ENCODE results near the gene NTNG1. TPM values are rescaled to one million over a fixed set of nuclear protein-coding genes. Genes with fewer than 3 reads are reported as not detected.

The NTNG1 gene
- total RNA-seq, 2 experiments from 2014 or later = not detected

GRCh38 chr1:107272321-107272720 lies 131.5 kb downstream of the NTNG1 start:
- Histone ChIP-seq H3K4me1 (ENCODE audit: insufficient read depth, low read length) (no peaks in the 10 kb centered on the region), H3K9me3 (ENCODE audit: control insufficient read depth in 1 of 2, insufficient read depth in 1 of 2, low read length in 2 of 2) (no peaks in the 10 kb centered on the region), H3K4me3 (ENCODE audit: low read length) (no peak overlapping the region), H3K36me3 (ENCODE audit: insufficient read depth, low read length) (no peaks in the 10 kb centered on the region), H3K27me3 (ENCODE audit: control insufficient read depth in 1 of 2, insufficient read depth in 2 of 2, low read length in 2 of 2) (no peaks in the 10 kb centered on the region), H3K27ac (ENCODE audit: low read depth in 1 of 2, low read length in 2 of 2) (no peak overlapping the region)
- ATAC-seq (ENCODE audit: poor library complexity) (no peak), DNase-seq (no peak)
- TF ChIP-seq CTCF (IDR thresholded peaks at IDR 0.05) = no peak
- Mint-ChIP-seq H3K27me3 (no peaks in the 10 kb centered on the region), H3K27ac (no peak overlapping the region), H3K4me1 (ENCODE audit: low read depth) (no peaks in the 10 kb centered on the region), H3K4me3 (no peak overlapping the region), H3K9me3 (no peaks in the 10 kb centered on the region), H3K36me3 (ENCODE audit: low read depth) (no peaks in the 10 kb centered on the region)
- ChIA-PET CTCF (no interaction called here), POLR2A (no interaction called here)
- intact Hi-C loops (cut with DNase I, micrococcal nuclease) = no loop called here

DNA sequence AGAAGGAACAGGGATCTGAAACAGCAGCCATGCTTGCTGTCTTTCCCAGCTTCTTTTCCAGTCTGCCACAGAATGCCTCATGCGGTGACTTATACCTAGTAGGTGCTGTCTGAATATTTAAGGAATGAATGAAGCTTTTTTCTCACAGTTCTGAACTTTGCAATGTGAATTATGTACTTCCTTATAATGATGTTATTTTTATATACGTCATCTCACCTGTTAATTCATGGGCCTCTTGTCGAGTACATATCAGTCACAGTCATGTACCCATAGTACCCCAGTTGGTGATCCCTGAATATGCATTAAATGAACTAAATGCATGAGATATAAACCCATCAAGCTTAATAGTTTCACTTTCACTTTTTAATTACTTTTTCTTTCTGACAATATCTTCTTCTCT lies 132.7 kb downstream of the NTNG1 start:
- Histone ChIP-seq H3K27me3 (ENCODE audit: control insufficient read depth in 1 of 2, insufficient read depth in 2 of 2, low read length in 2 of 2) (no peaks in the 10 kb centered on the region), H3K9me3 (ENCODE audit: control insufficient read depth in 1 of 2, insufficient read depth in 1 of 2, low read length in 2 of 2) (no peaks in the 10 kb centered on the region), H3K4me1 (ENCODE audit: insufficient read depth, low read length) (no peaks in the 10 kb centered on the region), H3K36me3 (ENCODE audit: insufficient read depth, low read length) (no peaks in the 10 kb centered on the region), H3K4me3 (ENCODE audit: low read length) (no peak overlapping the region), H3K27ac (ENCODE audit: low read depth in 1 of 2, low read length in 2 of 2) (no peak overlapping the region)
- TF ChIP-seq CTCF (IDR thresholded peaks at IDR 0.05) = no peak
- Mint-ChIP-seq H3K36me3 (ENCODE audit: low read depth) (no peaks in the 10 kb centered on the region), H3K4me1 (ENCODE audit: low read depth) (no peaks in the 10 kb centered on the region), H3K27me3 (no peaks in the 10 kb centered on the region), H3K9me3 (no peaks in the 10 kb centered on the region), H3K27ac (no peak overlapping the region), H3K4me3 (no peak overlapping the region)
- no peak for ATAC-seq (ENCODE audit: poor library complexity)
- DNase-seq = no peak
- ChIA-PET POLR2A (no interaction called here), CTCF (no interaction called here)
- intact Hi-C loops (cut with DNase I, micrococcal nuclease) = no loop called here

GRCh38 chr1:107274227-107274626 lies 133.4 kb downstream of the NTNG1 start:
- no peaks in the 10 kb centered on the region for H3K27me3 Mint-ChIP-seq
- H3K4me3 Mint-ChIP-seq = no peak overlapping the region
- H3K9me3 Mint-ChIP-seq = no peaks in the 10 kb centered on the region
- no peaks in the 10 kb centered on the region for H3K4me1 ChIP-seq (ENCODE audit: insufficient read depth, low read length)
- H3K4me3 ChIP-seq (ENCODE audit: low read length) = no peak overlapping the region
- H3K27ac Mint-ChIP-seq = no peak overlapping the region
- CTCF ChIA-PET = no interaction called here
- H3K27ac ChIP-seq (ENCODE audit: low read depth in 1 of 2, low read length in 2 of 2) = no peak overlapping the region
- ATAC-seq (ENCODE audit: poor library complexity) = no peak
- DNase-seq = no peak
- H3K36me3 Mint-ChIP-seq (ENCODE audit: low read depth) = no peaks in the 10 kb centered on the region
- TF ChIP-seq CTCF (IDR thresholded peaks at IDR 0.05) = no peak
- POLR2A ChIA-PET = no interaction called here
- no peaks in the 10 kb centered on the region for H3K27me3 ChIP-seq (ENCODE audit: control insufficient read depth in 1 of 2, insufficient read depth in 2 of 2, low read length in 2 of 2)
- no peaks in the 10 kb centered on the region for H3K9me3 ChIP-seq (ENCODE audit: control insufficient read depth in 1 of 2, insufficient read depth in 1 of 2, low read length in 2 of 2)
- H3K4me1 Mint-ChIP-seq (ENCODE audit: low read depth) = no peaks in the 10 kb centered on the region
- intact Hi-C loops (cut with DNase I, micrococcal nuclease) = no loop called here
- H3K36me3 ChIP-seq (ENCODE audit: insufficient read depth, low read length) = no peaks in the 10 kb centered on the region

All from CD4-positive, alpha-beta T cell (primary cell).